HG03175 (cell line): ENCODE data around the gene NRG3.
"Not testable (repeated sequence)": the region's sequence is repeated elsewhere in the genome, so short reads cannot be mapped to it uniquely, and the experiment has no call there.

Experiments
- ATAC-seq: cut with Tn5 transposase; IDR thresholded peaks from one replicate; pipeline ENCODE4 v1.9.1; 2021; ENCODE audit warnings: mild to moderate bottlenecking, moderate library complexity; ENCODE audit not compliant: unreplicated experiment

The NRG3 gene

GRCh38 chr10:82653244-82654155, 778.5 kb downstream of the NRG3 start:
- no peak for ATAC-seq

DNA sequence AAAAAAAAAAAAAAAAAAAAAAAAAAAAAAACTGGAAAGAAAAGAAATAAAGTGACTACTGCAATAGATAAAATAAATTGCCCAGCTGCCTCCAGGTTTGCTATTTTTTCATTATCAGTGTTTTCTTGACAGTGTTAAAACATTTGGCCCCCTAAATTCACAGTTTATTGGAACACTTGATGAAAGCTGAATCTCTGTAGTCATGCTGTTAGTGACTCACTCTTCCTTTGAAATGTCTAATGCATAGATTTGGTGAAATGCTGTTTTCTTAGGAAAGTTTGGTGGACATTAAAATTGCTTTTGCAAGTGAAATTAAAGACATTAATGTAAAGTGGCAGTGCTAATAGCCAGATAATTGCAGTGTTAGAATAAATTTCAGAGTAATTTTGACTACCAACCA, 785.2 kb downstream of the NRG3 start:
- ATAC-seq: no peak

DNA sequence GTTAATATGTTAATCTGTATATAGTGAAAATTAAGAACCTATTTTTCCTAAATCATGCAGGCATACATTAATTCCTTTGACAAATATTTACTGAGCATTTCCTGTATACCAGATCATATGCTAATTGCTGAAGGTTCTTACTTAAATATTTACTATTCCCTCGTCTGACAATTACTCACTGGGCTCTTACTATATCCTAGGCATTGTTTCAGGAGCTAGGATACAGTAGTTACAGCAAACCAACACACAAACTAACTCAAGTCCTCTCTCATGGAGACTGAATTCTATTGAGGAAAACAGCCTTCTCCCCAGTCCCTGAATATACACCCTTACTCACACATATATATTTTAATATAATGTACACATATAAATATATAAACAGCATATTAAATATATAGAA, 786.0 kb downstream of the NRG3 start:
- no peak for ATAC-seq

DNA sequence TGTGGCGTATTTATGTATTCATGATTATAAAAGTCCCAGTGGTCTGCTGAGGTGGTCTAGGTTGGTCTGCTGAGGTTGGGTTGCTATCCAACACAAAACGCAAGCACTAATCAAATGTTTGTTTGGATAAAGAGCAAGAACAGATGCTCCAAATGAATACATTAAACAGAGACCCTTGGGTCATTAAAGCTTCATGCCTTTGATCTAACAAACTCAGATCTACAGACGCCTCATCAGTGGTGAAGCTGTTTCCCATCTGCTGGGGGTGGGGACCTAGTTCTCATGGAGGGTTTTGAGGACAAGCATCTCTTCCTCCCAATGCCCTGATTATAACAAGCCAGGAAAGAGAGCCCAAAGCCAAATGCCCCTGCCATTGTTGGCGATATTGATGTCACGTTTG, 786.7 kb downstream of the NRG3 start:
- no peak for ATAC-seq

DNA sequence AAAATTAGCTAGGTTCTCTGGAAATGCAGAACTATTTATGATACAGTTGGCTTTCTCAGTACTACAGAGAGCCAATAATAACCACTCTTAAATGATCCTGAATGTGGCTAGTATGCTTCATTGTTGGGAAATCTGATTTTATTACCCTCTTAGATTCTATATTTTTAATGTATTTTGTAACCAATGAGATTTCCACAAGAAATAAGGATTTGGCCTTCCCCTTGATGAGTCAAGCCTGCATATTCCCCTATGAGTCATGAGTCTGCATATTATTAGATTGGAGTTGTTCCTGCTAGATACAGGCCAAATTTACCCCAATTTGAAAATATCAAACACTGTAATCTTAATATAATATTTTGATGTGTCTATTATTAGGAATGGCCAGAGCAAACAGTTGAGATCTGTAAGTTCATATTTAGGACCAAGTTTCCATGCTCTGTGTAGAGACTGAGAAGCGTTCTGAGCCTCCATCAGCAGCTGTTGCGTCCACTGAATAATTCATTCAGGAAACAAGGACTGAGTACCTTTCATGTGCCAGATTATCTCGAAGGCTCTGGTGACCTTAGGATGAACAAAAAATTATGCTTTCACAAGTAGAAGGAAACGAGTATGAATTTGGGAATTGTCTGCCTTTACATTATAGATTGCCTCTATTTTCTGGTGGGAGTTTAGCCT, 793.4 kb downstream of the NRG3 start:
- ATAC-seq: no peak

GRCh38 chr10:82674036-82674435, 799.0 kb downstream of the NRG3 start:
- no peak for ATAC-seq

- ATAC-seq: not testable (repeated sequence)
These were observed 802.9 kb downstream of the NRG3 start for GRCh38 chr10:82677932-82678331.

GRCh38 chr10:82678451-82678850, 803.5 kb downstream of the NRG3 start:
- ATAC-seq: not testable (repeated sequence)

- ATAC-seq: no peak
These were observed 805.6 kb downstream of the NRG3 start for GRCh38 chr10:82680608-82681007.

GRCh38 chr10:82683945-82684344, 809.0 kb downstream of the NRG3 start:
- ATAC-seq: no peak

GRCh38 chr10:82685087-82685486, 810.1 kb downstream of the NRG3 start:
- ATAC-seq: no peak

GRCh38 chr10:82691211-82691610, 816.2 kb downstream of the NRG3 start:
- ATAC-seq: no peak

DNA sequence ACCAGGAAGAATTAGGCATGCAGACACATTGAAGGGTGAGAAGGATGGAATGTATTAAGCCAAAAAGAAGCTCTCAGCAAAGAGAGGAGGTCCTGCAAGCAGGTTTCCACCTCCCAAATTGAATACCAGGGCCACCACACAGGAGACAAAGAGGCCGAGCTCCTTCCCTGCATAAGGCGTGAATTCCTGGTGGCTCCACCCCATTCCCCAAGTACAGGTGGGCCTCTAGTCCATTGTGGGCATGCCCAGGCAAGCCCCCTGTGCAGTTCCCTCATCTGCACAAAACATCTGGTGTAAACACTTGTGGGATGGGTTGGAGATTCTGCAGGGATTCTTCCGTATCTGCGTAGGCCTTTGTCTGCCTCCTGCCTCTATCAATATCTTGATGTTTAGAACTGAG, 817.5 kb downstream of the NRG3 start:
- no peak for ATAC-seq

DNA sequence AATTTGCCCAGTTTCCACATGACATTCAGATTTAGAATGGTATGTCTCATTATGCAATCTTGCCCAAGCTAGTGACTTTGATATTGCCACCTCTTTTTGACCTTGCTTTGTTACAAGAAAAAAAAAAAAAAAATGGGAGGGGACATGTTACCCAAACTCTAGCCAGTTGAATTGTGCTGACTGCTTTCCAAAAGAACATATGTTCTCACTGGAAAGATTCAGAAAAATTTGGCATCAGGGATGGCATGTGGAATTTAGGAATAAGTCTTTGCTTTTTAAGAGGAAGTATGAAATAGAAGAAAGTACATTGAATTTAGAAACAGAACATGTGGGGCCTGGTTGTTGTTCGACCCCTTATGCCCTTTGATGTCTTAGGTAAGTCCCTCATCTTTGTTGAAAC, 846.8 kb downstream of the NRG3 start:
- no peak for ATAC-seq

- no peak for ATAC-seq
These were observed 847.3 kb downstream of the NRG3 start for GRCh38 chr10:82722273-82722672.

GRCh38 chr10:82736305-82736704, 861.3 kb downstream of the NRG3 start:
- no peak for ATAC-seq

- no peak for ATAC-seq
These were observed 862.6 kb downstream of the NRG3 start for GRCh38 chr10:82737549-82737948.

DNA sequence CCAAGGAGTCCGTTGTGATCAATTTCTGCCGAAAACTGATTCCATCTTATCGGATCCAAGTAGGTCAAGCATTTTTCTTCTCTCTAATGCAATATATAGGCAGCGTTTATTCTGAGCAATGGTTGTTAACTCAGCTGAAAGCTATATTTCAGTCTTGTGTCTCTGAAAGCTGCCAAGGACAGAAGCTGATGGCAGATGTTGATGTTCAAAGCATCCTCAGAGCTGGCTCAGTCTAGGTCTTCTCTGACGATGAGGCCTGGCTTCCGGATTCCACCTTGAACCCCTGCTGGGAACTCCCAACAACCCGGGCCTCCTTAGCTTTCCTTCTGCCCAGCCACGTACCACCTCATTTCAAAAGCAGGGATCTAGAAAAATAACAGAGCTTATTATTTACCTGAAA, 863.6 kb downstream of the NRG3 start:
- ATAC-seq: no peak

- no peak for ATAC-seq
These were observed 867.5 kb downstream of the NRG3 start for GRCh38 chr10:82742478-82742877.

- no peak for ATAC-seq
These were observed 867.9 kb downstream of the NRG3 start for GRCh38 chr10:82742898-82743297.

- no peak for ATAC-seq
These were observed 875.5 kb downstream of the NRG3 start for GRCh38 chr10:82750538-82750937.

DNA sequence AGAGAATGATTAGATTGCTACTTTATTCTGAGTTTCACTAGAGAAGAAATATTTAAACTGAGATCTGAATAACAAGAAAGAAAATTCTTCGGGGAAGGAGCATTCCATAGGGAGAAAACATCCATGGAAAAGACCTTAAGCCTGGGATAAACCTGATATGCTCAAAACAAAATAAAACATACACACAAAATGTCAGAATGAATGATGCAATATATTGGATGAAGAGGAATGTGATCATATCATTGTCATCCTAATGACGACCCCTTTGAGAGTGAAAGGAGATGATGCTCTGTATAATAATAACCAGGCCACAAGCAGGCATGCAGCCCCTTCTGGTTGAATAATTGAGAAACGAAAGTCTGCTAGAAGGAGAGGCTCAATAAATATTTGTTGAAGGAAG, 882.4 kb downstream of the NRG3 start:
- no peak for ATAC-seq
